ENCODE measurements around the gene TFCP2.

TFCP2 gene

DNA sequence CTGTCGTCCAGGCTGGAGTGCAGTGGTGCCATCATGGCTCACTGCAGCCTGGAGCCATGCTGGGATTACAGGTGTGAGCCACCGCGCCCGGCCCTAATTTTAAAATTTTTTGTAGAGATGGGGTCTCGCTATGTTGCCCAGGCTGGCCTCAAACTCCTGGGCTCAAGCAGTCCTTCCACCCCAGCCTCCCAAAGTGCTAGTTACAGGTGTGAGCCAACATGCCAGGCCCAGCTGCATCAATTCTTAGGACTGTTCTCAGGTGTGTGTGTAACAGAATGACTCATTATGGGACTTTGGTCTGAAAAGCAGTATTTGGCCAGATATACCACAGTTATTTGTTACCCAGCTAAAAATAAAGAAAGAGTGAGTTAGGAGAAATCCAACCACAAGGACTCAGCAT lies 107.4 kb downstream of the TFCP2 start:
- TF ChIP-seq POLR2A (IDR thresholded peaks at IDR 0.05; ENCODE audit: low read depth, low read length) (no peak), PAX5 (IDR thresholded peaks at IDR 0.05; ENCODE audit: insufficient read depth, low read length, severe bottlenecking) (no peak), POU2F2 (IDR thresholded peaks at IDR 0.05; ENCODE audit: low read depth, low read length) (no peak), POLR2AphosphoS5 (IDR thresholded peaks at IDR 0.05; ENCODE audit: low read depth, low read length) (no peak), SPI1 (IDR thresholded peaks at IDR 0.05; ENCODE audit: low read depth, low read length) (no peak), TAF1 (IDR thresholded peaks at IDR 0.05; ENCODE audit: low read depth, low read length) (no peak)
- no peak for FAIRE-seq
- DNase-seq (ENCODE audit: insufficient read length, low spot score): no peak

DNA sequence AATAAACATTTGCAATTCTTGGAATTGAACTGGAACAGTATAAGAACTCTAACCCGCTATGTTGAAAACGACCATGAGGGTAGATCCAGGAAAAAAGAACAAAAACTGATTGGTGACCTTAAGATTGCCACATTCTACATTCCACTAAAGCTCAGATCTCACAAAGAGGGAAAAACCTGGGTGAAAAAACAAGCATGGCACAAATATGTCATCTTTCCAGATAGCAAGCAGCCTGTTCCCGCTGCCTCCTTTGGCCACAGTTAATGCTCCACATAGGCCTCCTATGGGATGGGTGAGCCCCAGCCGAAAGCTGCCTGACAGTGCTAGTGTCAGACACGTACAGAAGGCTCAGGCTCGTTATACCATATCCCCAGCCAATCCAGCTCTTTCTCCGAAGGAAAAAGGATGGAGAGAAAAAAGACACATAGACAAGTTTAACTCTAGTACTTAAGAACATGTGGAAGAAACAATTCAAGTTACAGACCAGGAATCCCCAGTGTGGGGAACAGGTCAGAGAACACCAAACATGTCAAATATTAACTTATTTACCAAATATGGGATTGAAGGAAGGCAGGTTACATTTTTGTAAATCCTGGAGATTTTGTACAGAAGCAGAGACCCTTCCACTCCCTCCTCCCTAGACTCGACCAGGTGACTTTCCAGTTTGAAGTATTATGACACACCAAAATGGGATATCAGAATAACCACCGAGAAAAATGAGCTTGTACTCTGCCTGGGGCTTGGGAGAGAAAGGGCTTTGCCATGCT lies 110.1 kb downstream of the TFCP2 start:
- FAIRE-seq (no peak), DNase-seq (ENCODE audit: insufficient read length, low spot score) (no peak)
- no peak for TF ChIP-seq POLR2AphosphoS5 (IDR thresholded peaks at IDR 0.05; ENCODE audit: low read depth, low read length)
- no peak for TF ChIP-seq POU2F2 (IDR thresholded peaks at IDR 0.05; ENCODE audit: low read depth, low read length)
- TF ChIP-seq POLR2A (IDR thresholded peaks at IDR 0.05; ENCODE audit: low read depth, low read length): no peak
- no peak for TF ChIP-seq SPI1 (IDR thresholded peaks at IDR 0.05; ENCODE audit: low read depth, low read length)
- no peak for TF ChIP-seq TAF1 (IDR thresholded peaks at IDR 0.05; ENCODE audit: low read depth, low read length)
- TF ChIP-seq PAX5 (IDR thresholded peaks at IDR 0.05; ENCODE audit: insufficient read depth, low read length, severe bottlenecking): no peak

DNA sequence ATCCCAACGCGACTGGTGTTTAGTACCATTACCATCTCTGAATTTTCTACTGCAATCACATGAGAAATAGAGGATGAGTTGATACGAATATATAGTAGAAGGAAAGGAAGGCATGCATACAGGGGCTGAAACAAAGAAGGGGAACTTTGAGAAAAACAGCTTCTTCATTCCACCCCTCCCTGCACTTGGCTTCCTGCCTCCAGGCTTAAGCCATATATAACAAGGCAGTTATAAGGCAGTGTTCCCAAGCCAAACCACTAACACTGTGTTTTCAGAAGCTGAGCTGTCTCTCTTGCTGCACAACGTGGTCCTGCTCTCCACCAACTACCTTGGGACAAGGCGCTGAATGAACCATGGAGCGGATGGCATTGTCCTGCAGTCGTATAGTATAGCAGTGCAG lies 113.8 kb downstream of the TFCP2 start:
- no peak for FAIRE-seq
- TF ChIP-seq POLR2A (IDR thresholded peaks at IDR 0.05; ENCODE audit: low read depth, low read length) (no peak), TAF1 (IDR thresholded peaks at IDR 0.05; ENCODE audit: low read depth, low read length) (no peak), POU2F2 (IDR thresholded peaks at IDR 0.05; ENCODE audit: low read depth, low read length) (no peak), PAX5 (IDR thresholded peaks at IDR 0.05; ENCODE audit: insufficient read depth, low read length, severe bottlenecking) (no peak), POLR2AphosphoS5 (IDR thresholded peaks at IDR 0.05; ENCODE audit: low read depth, low read length) (no peak), SPI1 (IDR thresholded peaks at IDR 0.05; ENCODE audit: low read depth, low read length) (no peak)
- no peak for DNase-seq (ENCODE audit: insufficient read length, low spot score)

- no peak for DNase-seq (ENCODE audit: insufficient read length, low spot score)
- FAIRE-seq: no peak
- TF ChIP-seq POLR2AphosphoS5 (IDR thresholded peaks at IDR 0.05; ENCODE audit: low read depth, low read length) (no peak), POLR2A (IDR thresholded peaks at IDR 0.05; ENCODE audit: low read depth, low read length) (no peak), POU2F2 (IDR thresholded peaks at IDR 0.05; ENCODE audit: low read depth, low read length) (no peak), SPI1 (IDR thresholded peaks at IDR 0.05; ENCODE audit: low read depth, low read length) (no peak), TAF1 (IDR thresholded peaks at IDR 0.05; ENCODE audit: low read depth, low read length) (no peak), PAX5 (IDR thresholded peaks at IDR 0.05; ENCODE audit: insufficient read depth, low read length, severe bottlenecking) (no peak)
Measured at GRCh38 chr12:51056242-51056641, 116.7 kb downstream of the TFCP2 start.

GRCh38 chr12:51055060-51055459 lies 117.9 kb downstream of the TFCP2 start:
- TF ChIP-seq SPI1 (IDR thresholded peaks at IDR 0.05; ENCODE audit: low read depth, low read length) (no peak), TAF1 (IDR thresholded peaks at IDR 0.05; ENCODE audit: low read depth, low read length) (no peak), POLR2A (IDR thresholded peaks at IDR 0.05; ENCODE audit: low read depth, low read length) (no peak), POLR2AphosphoS5 (IDR thresholded peaks at IDR 0.05; ENCODE audit: low read depth, low read length) (no peak), POU2F2 (IDR thresholded peaks at IDR 0.05; ENCODE audit: low read depth, low read length) (no peak), PAX5 (IDR thresholded peaks at IDR 0.05; ENCODE audit: insufficient read depth, low read length, severe bottlenecking) (no peak)
- FAIRE-seq: no peak
- DNase-seq (ENCODE audit: insufficient read length, low spot score): no peak

DNA sequence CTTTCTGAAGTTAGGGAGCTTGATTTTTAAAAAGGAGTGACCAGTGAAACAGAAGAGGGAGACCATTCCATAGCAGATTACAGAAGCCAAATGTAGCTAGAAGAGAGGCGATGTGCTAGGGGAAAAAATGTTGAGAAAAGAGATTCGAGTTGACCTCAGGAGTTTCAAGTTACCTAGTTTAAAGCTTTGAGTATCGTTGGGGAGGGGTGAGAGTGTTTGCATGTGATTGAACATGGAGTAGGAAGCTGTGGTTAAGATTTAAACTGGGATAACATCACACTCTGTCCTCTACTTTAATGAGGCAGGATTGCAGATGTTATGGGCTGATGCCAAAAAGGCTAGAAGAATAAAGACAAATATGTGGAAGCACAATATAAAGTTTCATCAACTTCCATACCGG lies 121.1 kb downstream of the TFCP2 start:
- FAIRE-seq (no peak), DNase-seq (ENCODE audit: insufficient read length, low spot score) (no peak)
- no peak for TF ChIP-seq PAX5 (IDR thresholded peaks at IDR 0.05; ENCODE audit: insufficient read depth, low read length, severe bottlenecking)
- no peak for TF ChIP-seq POU2F2 (IDR thresholded peaks at IDR 0.05; ENCODE audit: low read depth, low read length)
- TF ChIP-seq SPI1 (IDR thresholded peaks at IDR 0.05; ENCODE audit: low read depth, low read length): no peak
- no peak for TF ChIP-seq TAF1 (IDR thresholded peaks at IDR 0.05; ENCODE audit: low read depth, low read length)
- no peak for TF ChIP-seq POLR2AphosphoS5 (IDR thresholded peaks at IDR 0.05; ENCODE audit: low read depth, low read length)
- TF ChIP-seq POLR2A (IDR thresholded peaks at IDR 0.05; ENCODE audit: low read depth, low read length): no peak

GRCh38 chr12:51049525-51049924 lies 123.4 kb downstream of the TFCP2 start:
- DNase-seq (ENCODE audit: insufficient read length, low spot score) (no peak), FAIRE-seq (no peak)
- TF ChIP-seq SPI1 (IDR thresholded peaks at IDR 0.05; ENCODE audit: low read depth, low read length) (no peak), POLR2AphosphoS5 (IDR thresholded peaks at IDR 0.05; ENCODE audit: low read depth, low read length) (no peak), POLR2A (IDR thresholded peaks at IDR 0.05; ENCODE audit: low read depth, low read length) (no peak), TAF1 (IDR thresholded peaks at IDR 0.05; ENCODE audit: low read depth, low read length) (no peak), POU2F2 (IDR thresholded peaks at IDR 0.05; ENCODE audit: low read depth, low read length) (no peak), PAX5 (IDR thresholded peaks at IDR 0.05; ENCODE audit: insufficient read depth, low read length, severe bottlenecking) (no peak)

DNA sequence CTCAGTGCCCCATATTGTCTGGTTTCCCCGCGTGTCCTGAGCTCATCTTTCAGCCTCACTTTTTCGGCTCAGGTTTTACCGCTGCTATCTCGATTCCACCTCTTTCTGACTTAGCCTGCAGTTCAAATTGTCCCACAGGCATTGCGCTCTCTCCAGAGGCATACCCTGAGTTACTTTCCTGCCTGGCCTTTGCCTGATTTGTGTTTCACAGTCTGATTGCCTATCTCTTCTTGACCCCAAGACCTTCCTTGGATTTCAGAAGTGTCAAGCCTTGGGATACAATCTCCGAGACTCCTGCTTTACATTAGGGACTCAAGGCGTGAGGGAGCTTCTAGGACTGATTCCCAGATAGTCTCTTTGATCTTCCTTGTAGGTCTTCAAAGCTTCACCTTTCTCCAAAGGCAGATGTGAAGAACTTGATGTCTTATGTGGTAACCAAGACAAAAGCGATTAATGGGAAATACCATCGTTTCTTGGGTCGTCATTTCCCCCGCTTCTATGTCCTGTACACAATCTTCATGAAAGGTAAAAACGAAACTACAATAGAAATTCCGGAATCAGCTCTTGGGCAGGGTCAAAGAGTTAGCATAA lies 124.2 kb downstream of the TFCP2 start:
- no peak for FAIRE-seq
- DNase-seq (ENCODE audit: insufficient read length, low spot score): no peak
- no peak for TF ChIP-seq POLR2AphosphoS5 (IDR thresholded peaks at IDR 0.05; ENCODE audit: low read depth, low read length)
- TF ChIP-seq POLR2A (IDR thresholded peaks at IDR 0.05; ENCODE audit: low read depth, low read length): no peak
- no peak for TF ChIP-seq TAF1 (IDR thresholded peaks at IDR 0.05; ENCODE audit: low read depth, low read length)
- no peak for TF ChIP-seq PAX5 (IDR thresholded peaks at IDR 0.05; ENCODE audit: insufficient read depth, low read length, severe bottlenecking)
- TF ChIP-seq POU2F2 (IDR thresholded peaks at IDR 0.05; ENCODE audit: low read depth, low read length): no peak
- no peak for TF ChIP-seq SPI1 (IDR thresholded peaks at IDR 0.05; ENCODE audit: low read depth, low read length)
